Activated effector memory CD4-positive, alpha-beta T cell treated with anti-CD3 and anti-CD28 coated beads, Interleukin-2, amount 50 U/mL, for 16 hours (primary cell): ENCODE results near the gene TIMP3.

Experiments
- DNase-seq: peaks from one replicate; pipeline ENCODE4 v3.0.0-alpha.2; 2020

TIMP3 gene

DNA sequence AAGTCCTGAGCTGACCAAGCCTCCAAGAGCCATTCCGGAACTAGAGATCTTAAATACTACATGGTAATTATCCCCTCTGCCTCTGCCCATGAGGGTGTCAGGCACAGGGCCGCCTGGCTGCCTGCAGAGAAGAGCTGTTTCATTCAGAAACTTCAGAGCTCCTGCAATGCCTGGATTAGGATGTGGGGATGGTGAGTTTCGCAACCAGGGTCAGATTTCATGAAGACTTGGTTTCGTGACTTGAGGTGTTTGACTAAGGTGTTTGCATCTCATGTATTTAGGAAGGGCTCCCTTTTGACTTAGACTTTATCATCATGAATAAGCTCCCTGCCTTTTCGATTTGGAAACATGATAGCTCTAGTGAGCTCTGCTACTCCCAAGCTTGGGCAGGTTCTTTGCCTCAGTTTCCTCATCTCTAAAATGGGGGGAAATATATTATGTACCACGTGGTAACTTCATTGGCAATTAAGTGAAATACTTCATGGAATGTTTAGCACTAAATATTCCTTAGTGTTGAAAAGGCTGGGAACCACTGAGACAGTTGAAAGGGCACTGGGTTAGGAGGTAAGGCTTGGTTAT is 9.1 kb downstream of the TIMP3 start:
- DNase-seq = no peak

DNA sequence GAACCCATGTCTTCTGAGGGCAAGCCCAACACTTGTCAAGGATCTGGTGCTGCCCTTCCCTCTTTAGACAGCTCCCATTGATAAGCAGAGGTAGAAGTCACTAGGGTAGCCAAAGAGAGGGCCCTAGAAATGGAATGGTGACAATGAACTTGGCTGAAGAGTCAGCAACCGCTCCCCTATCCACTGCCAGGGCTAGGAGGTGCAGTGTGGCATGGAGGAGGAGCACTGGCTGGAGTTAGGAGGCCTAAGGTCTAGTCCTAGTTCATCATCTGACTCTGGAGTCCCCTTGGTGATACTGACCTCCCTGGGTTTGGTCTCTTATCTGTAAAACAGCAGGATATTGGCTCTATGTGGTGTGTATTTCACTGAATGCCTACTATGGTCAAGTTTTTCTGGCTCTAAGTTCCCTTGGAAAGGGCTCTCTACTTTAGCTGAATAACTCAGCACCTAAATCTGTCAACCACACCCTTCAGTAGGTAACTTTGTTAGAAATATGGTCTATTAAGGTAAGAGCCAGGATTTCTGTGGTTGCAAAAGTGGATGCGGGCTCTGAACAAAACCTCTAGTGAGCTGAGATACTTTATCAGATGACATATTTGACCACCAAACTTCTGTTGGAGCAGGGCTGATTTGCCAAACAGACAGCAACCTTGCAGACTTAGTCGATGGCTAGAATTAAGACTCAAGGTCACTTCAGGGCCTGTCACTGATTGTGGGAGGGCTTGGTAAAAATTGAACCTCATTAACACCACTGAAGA is 10.5 kb downstream of the TIMP3 start:
- no peak for DNase-seq

DNA sequence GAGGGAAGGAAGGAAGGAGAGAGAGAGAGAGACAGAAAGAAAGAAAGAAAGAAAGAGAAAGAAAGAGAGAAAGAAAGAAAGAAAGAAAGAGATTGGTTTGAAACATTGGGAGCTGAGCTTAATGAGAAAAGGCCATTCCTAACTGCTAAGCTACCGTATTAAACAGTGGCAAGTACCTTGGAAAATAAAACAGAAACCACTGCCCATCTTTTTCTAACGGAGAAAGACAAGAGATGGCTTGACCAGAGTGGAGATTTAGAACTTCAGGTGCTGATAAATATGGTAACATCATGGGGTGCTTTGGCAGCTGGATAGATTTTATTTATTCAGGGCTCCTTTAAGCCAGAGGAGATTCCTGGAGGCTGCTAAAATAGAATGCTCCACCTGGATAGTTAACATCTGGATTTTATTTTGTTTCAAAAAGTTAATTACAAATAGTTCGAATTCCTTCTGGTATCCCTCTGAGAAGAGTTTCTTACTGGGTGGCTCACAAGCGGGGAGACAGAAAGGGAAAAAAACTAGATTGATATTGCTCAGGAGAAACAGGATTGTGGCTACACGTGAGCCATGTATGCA is 12.9 kb downstream of the TIMP3 start:
- DNase-seq = no peak

DNA sequence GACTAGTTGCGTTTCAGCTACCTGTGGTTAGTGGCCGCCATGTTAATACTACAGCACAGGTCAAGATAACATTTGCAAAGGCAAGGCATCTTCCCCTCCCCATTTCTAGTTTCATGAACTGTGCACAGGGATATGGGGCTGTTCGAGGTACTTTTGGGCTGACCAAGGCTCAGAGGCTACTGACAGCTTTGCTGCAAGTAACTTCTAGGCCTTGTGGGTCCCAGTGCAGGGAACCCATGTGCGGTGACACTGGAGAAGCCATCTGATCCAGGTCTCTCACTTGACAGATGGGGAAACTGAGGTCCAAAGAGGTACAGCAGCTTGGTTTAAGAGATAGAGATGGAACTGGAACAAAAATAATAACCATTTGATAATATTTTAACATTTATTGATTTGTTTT is 13.6 kb downstream of the TIMP3 start:
- DNase-seq = no peak

DNA sequence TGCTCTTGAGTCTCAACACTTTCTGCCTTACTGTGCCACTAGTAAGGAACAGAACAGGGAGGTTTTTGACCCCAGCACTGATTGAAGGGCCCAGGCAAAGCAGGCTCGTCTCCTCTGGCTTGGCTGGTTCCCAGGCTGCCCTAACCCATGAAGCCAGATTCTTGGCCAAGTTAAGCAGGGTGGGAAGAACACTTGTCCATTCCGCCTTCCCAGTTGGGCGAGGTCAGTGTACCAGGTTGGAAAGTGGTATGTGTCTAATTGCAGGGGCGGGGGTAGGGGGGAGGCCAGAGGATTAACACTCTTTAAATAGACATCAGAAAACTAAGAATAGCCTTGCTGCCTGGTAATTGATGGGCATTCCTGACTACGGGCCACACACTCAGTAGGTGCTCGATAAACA is 14.4 kb downstream of the TIMP3 start:
- DNase-seq = no peak

DNA sequence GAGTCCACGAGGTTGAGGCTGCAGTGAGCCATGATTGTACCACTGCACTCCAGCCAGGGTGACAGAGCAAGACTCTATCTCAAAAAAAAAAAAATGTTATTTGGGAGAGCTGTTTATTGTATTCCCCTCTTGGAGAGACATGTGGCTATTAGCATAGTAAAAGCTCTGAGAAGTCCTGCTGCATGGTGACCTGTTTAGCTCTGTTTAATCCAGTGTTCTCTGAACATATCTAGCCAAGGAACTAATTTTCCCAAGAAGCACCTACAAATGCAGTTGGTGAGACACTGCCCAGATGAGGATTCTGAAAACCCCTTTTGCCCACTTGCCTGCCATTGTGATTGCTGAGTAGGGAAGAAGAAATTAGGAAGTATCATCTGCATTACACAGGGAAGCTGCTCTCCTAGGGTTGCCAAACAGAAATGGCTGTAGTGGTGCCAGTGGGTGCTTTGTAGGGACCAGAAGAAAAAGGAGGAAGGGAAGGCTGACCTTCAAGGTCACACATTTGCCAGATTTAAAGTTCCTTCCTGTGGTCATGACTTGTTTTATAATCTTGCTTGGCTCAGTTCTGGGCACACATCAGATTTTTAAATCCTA is 15.7 kb downstream of the TIMP3 start:
- no peak for DNase-seq

DNA sequence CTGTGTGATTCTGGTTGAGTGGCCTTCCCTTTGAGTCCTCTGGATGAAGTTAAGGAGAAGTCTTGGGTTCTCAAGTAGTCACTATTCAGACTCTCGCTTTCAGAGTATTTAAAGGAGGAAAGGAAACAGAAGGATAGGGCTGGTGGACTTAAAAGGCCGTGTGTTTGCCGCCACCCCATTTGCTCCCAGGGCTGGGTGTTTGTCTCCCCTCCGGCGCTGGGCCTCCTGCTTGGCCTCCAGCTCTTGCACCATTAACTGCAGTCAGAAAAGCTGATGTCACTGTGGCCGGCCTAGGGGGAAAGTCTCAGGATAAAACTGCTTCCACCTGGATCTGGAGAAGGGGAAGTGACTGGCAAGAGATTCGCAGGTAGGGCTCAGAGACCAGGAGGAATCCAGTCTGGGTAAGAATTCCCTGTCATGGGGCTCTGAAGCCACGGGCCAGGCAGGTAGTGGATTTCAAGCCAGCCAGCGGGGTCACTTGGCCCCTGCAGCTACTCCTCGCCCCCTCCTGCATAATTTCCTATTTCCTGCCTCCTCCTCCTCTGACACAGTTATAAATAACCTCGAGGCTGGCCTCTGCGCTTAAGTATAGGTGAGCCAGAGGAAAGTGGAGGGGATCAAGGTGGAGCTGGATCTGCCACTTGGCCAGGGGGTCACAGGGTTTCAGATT is 17.1 kb downstream of the TIMP3 start:
- no peak for DNase-seq

DNA sequence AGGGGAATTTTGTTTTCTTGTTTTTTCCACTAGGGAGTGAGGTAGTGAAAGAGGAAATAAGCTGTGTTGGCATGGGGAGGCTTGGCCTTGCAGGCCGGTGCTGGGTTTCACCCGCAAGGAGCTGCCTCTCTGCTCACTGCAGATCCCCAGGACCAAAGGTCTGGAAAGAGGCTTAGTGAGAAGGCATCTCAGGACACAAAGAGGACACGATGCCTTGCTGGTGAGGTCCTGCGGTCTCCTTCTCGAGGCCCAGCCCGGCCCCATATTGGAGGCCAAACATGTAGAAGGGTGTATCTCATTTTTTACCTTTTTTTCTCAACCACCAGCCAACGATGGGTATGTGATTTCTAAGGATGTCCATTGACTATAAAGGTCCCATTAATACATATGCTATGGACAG is 17.6 kb downstream of the TIMP3 start:
- DNase-seq = no peak

DNA sequence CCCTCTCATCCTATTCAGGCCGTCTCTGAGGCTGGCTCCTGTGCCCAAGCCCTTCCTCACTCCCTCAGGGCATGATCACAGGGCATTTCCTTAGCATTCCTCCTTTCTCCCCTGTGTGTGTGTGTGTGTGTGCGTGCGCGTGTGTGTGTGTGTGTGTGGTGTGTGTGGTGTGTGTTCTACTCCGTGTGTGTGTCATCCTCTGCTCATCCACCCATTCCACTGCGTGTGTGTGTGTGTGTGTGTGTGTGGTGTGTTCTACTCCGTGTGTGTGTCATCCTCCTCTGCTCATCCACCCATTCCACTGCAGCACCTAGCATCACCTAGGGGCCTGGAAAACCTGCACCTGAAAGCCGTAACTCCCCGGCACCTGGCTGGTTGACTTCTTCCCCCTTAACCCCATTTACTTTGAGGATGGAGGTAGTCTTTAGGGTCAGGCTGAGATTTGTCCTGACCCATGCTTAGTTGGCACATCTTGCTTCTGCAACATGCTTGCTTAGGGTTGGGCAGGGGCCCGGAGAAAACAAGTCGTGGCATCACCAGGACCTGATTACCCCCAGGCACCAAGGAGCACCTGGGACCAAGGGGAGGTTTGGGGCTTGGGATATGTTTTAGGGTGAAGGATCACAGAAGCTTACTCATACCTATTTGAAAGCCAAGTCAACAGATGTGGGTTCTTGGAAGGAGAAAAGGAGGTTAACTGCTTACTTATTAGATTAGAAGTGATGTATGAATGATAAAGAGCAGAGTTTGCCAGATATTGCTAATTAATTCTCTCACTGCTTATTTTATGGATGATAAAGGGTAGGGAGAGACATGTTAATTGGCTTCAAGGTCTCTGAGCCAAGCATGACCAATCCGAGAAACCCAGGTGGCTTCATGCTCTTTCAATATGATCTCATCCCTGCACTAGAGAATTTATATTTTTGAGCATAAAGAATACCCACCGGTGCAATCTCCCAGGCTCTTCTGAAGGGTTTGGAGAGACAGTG is 18.9 kb downstream of the TIMP3 start:
- no peak for DNase-seq

DNA sequence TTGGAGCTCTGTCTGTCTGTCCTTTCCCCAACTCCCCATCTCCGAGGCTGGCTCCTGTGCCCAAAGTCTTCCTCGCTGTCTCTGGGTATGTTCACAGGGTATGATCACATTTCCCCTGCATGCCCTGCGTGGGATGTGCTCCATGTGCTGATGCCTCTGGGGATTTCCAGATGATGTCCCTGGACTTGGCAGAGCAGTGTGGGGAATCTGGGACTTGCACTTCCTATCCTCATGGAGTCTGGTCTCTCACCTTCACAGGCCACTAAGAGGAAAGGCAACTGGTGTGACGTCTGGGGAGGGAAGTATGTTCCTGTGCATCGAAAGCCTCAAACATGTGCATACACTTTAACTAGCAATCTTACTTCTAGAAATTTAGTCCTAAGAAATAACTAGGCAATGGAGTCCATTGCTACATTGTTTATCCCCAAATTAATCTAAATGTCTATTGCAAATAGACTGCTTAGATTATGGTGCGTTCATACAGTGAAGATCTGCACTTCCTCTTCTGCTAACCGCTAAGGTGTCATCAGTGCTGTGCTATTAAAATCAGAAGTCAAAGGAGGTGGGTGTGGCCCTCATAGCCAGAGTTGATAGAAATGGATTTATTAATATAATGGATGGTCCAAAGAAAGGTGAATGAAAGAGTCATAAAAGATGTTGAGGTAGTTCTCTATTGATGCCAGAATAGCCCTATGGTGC is 20.8 kb downstream of the TIMP3 start:
- DNase-seq = no peak

DNA sequence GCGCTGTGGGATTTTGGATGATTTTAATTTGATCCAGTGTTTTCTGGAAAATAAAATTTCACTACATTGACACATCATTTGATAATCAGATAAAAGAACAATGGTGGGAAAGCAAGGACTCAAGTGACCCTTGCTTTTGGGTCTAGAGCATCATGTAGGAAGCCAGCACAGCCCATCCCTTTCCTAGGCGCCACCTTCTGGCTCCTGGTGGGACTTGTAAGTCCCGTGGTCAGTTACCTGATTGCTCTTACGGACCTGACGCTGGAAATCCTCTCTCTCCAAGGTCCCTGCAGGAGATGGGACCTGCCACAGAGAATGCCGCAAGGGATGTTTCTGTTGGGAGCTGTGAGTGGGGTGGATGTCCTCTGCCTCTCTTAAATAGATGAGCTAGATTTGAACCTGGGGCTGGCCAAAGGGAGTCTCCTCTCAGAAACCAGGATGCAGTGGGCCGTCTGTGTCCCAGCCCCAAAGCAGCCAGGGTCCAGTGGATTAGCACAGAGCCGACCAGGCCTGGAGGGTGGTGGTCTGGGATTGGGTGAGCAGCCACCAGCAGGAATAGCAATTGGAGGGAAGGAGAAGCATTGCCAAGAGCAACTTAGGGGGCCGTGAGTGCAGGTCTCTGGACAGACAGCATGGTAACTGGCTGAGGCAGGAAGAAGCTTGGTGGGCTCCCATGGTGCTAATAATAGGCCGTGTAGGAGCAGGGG is 21.7 kb downstream of the TIMP3 start:
- DNase-seq = no peak

DNA sequence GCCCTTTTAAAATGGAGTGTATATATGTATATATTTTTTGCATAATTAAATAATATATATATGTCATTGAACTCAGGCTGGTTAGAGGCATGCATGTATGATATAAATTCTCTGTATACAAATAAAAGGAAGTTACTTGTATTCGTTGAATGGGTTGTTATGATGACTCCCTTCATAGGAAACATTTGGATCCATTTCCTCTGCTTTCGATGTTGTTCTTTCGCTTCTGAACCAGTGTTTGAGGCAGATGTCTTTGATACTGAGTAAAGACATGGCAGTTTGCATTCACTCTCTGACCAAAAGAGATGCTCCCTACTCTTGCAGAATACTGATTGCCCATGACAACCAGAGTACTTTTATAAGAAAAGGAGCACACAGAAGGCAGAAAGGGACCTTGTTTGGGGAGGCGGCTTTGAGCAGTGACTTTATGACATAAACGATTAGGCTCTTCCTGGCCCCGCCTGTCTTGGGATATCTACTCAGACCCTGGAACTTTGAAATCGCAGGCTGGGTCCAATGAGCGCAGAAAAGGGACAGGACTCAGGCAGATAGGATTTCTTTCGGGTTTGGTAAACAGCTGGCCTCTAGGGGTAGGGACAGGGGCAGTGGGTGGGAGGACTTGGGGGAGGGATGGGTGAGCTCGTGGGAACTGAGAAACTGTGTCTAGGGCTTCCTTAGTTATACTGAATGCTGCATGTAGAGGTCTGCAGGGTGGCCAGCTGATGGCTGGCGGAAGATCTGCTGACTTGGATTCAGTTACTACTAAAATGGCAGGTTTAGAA is 23.2 kb downstream of the TIMP3 start:
- DNase-seq = no peak

DNA sequence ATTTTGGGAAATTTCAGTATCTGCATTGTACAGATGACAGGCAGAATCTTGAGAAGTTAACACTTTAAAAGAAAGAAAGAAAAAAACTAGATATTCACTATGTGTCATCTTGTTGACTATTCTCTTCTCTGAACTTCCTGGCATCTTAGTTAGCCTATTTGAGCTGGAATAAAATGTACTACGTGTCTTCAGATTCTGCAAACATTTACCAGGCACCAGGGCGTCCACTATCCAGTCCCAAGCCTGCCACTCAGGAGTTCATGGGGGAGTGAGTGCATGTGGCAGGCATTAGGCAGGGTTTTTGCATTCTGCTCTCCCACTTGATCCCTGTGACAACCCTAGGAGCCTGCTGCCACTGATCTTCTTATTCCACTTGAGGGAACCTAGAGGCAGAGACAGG is 25.0 kb downstream of the TIMP3 start:
- DNase-seq = no peak

DNA sequence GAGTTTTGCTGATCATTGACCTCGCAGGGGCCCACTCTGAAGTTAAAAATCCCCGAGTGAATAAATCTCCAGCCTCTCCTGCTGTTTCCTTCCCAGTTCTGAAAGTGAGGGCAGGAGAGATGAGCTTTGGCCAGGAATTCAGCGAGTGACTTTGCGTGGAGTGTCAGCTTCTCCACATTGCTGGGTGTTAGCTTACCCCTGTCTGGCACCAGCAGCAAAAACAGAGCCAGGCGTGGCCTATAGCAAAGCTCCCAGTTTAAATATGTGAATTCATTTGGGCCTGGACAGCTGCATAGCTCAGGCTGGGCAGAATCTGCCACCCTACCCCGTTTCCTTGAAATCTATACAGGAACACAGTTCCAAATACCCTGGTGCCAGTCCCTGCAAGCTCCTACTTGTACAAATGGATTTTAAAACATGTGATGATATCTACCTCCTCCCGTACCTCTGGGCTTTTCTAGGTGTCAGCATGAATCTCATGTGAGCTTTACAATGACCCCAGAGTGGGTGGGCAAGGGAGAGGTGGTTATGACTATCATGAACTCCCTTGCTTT is 25.6 kb downstream of the TIMP3 start:
- no peak for DNase-seq

DNA sequence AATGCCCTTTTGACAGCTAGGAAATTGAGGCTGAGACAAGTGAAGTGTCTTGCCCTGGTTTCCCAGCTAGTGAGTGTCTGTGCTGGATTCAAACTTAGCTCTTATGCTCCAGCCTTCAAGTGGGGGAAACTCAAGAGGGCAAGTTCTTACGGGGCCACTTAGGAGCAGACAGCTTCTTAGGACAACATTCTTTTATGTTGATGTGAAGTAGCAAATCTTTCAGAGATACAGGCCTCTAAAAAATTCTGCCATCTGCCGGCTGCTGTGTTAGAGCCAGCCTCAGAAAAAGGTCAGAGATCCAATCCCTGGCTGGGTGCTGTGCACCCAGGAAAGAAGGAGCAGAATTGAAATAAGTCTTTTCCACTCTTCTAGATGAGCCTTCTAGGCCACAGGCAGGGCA is 26.6 kb downstream of the TIMP3 start:
- no peak for DNase-seq

DNA sequence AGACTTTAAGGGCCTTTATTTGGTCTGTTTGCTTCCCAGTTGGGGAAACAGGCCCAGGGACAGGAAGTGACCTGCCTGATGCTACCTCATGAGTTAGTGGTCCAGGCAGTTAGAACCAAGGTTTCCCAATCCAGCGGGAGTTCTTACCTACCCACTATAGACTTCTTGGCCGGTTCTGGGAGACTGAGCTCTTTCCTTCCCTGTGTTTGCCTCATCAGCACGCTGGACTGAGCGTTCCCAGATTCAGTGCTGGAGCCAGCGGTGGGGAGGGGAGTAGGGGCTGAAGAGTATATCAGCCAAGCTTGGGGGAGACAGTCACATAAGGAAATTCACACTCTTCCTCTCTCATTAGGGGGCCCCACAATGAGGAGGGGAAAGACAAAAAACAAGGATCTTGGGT is 27.1 kb downstream of the TIMP3 start:
- no peak for DNase-seq

DNA sequence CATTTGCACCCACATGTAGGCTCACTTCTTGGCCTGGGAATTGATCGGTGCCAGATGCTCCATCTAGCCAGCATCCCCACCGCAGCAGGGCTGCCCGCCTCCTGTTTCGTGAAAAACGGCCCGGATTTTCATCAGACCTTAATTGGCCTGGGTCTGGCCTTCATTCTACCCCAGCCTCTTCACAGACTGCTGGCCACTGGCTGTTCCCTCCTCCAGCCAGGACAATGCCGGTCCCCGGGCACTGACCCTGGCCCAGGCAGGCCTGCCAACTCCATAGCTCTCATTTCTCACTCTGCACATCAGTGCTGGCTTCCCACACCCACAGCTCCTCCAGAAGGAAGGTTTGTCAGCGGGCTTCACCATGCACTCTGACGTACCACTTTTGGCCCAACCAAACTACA is 27.9 kb downstream of the TIMP3 start:
- no peak for DNase-seq

DNA sequence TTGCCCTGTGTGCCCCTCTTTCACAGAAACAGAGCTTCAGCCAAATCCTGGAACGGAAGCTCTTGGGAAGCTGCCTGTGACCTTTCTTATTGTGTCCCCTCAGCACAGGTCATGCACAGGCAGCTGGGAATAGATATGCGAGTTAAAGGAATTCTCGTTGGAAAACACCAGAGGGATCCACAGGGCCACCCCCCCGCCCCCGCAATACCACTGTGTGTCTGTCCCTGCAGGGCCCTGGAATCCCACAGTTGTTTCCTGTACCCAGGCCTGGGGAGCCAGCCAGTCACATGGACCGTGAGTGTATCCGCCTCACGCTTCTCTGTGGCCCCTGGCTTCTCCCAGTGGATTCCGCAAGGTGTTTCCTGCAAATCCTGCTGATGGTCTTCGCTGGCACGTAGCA is 29.0 kb downstream of the TIMP3 start:
- no peak for DNase-seq

DNA sequence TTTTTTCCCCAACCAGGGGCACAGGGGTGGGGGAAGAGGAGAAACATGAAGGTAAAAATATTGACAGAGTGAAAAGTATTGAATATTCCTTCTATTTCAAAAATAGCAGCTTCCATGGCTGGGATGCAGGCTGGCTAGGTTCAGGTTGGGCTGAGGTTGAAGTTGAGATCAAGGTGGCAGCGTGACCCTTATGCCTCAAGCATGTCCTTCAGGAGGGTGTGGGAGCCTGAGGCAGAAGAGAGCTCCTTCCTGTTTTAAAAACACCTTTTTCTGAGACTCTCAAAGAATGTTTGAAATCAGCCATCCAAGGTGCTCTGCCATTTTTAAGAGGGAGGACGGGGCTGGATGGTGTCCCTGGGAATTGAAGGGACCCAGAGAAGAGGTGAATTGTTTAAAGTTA is 29.5 kb downstream of the TIMP3 start:
- DNase-seq = no peak

DNA sequence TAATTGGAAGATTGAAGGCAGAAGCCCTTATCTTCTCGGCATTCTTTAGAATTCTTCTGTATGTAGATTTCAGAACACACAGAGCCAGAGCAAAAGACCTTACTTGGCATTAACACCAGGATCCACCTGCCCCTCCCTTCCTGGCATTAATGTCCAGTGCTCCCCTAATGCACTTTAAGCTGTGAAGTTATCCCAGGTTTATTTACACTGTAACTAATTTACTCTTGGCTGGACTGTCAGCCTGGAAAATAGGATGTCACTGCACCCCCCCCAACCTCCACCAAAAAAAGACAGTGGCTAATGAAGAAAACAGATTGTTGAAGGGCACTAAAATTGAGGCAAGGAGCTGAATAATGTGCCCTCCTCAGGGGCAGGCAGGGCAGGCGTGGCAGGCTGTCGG is 30.1 kb downstream of the TIMP3 start:
- no peak for DNase-seq
